ENCODE data around the gene STAT3.
"Not testable (repeated sequence)": the region's sequence is repeated elsewhere in the genome, so short reads cannot be mapped to it uniquely, and the experiment has no call there.

The STAT3 gene

GRCh38 chr17:42301022-42301421 is 87.2 kb downstream of the STAT3 start:
- no peak for DNase-seq (ENCODE audit: low read depth in 2 of 2)

DNA sequence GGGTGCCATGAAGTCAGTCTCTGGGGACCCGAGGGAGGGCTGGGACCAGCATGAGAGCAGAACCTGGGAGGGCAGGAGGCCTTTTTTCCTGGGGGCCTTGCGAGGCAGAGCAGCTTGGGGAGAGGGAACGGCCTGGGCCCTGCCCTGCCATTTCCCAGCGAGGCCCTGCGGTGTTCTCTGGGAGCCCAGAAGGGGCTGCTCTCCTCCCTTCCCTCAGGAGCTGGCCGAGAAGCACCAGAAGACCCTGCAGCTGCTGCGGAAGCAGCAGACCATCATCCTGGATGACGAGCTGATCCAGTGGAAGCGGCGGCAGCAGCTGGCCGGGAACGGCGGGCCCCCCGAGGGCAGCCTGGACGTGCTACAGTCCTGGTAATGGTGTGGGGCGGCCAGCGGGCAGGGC is 88.3 kb downstream of the STAT3 start:
- DNase-seq (ENCODE audit: low read depth in 2 of 2) = not testable (repeated sequence)

GRCh38 chr17:42299361-42299760 is 88.9 kb downstream of the STAT3 start:
- not testable (repeated sequence) for DNase-seq (ENCODE audit: low read depth in 2 of 2)

DNA sequence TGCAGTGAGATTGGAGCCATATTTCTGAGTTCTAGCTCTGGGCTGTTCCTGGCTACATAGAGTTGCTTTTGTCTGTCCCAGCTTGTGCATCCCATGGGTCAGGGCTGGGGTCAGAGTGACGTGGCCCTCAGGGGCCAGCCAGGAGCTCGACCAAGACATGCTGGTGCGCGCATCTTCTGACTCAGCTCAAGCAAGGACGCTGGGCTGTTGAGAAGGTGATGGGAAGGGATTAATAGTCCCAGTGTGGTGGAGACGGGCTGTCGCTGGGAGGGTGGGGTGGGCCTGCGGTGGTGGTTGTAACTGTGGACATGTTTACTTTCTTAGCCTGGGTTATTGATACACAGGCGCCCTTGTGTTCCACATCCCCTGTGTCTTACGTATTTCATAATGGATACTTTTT is 90.5 kb downstream of the STAT3 start:
- DNase-seq (ENCODE audit: low read depth in 2 of 2) = not testable (repeated sequence)

GRCh38 chr17:42296012-42296411 is 92.2 kb downstream of the STAT3 start:
- no peak for DNase-seq (ENCODE audit: low read depth in 2 of 2)

GRCh38 chr17:42294469-42295398 is 93.5 kb downstream of the STAT3 start:
- no peak for DNase-seq (ENCODE audit: low read depth in 2 of 2)

GRCh38 chr17:42291129-42291528 is 97.1 kb downstream of the STAT3 start:
- no peak for DNase-seq (ENCODE audit: low read depth in 2 of 2)

DNA sequence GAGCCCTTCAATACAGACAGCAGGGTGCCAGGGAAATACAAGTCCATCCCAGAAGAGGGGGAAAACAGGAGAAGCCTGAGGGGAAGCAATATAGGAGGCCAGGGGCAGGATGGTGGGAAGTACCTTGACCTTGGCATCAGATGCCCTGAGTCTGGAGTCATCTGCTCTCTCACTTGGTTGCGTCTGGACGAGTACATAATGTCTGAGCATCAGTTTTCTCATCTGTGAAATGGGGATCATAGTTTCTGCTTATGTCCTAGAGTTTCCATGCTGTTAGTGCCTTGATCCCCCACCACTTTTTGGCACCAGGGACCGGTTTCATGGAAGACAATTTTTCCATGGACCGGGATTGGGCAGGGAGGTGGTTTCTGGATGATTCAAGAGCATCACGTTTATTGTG is 97.7 kb downstream of the STAT3 start:
- no peak for DNase-seq (ENCODE audit: low read depth in 2 of 2)

GRCh38 chr17:42289611-42290181 is 98.5 kb downstream of the STAT3 start:
- peak; percentile 55 to 61 for DNase-seq (ENCODE audit: low read depth in 2 of 2)

DNA sequence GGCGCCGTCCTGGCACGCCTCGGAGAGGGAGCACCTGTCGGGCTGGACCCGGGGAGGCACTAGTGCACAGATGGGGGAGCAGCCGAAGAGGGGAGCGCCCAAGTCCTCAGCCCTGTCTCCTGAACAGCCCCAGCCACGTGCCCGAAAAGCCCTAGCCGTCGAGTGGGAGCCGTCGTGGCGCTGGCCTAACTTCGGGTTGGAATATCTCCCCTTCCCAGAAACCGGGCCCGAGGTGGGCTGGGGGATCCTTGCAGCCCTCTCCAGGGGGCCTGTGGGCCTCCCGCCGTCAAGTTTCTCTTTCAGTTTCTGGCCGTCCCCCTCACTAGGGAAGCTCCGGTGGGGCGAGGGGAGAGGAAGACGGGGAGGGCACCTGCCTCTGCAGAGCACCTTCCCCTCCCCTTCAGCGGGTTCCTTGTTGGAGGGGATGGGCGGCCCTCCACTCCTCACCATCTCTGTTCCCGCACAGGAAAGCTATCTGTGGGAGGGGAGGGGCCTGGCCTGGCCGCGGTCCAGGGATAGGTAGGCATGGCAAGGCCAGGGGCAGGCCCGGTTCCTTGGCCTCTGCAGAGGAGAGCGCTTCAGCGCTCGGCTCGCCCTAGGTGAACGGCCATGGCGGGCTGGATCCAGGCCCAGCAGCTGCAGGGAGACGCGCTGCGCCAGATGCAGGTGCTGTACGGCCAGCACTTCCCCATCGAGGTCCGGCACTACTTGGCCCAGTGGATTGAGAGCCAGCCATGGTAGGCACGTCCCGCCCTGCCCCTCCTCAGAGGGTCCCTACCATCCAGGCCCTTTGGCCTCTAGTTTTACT is 99.2 kb downstream of the STAT3 start:
- peak; percentile 38 to 39 for DNase-seq (ENCODE audit: low read depth in 2 of 2)

DNA sequence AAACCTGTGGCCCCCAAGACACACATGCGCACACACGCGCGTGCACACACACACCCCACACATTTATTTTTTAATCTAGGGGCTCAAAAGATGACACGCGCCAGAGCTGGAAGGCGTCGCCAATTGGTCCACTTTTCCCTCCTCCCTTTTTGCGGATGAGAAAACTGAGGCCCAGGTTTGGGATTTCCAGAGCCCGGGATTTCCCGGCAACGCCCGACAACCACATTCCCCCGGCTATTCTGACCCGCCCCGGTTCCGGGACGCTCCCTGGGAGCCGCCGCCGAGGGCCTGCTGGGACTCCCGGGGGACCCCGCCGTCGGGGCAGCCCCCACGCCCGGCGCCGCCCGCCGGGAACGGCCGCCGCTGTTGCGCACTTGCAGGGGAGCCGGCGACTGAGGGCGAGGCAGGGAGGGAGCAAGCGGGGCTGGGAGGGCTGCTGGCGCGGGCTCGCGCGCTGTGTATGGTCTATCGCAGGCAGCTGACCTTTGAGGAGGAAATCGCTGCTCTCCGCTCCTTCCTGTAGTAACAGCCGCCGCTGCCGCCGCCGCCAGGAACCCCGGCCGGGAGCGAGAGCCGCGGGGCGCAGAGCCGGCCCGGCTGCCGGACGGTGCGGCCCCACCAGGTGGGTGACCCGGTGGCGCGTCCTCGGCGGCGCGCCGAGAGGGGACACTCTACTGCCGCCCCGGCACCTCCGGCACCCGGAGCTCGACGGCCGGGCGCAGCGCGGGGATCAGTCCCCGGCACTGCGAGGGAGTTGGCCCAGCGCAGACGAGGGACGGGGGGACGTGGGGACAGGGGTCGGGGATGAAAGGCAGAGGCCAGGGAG is 100.1 kb downstream of the STAT3 start, which contains the start of gene STAT5A:
TSS of gene STAT5A (plus strand) at position 522 of the 826 bp plus-strand sequence. CDS start 914 bp downstream, outside the sequence.
- peak; percentile 60 to 70 for DNase-seq (ENCODE audit: low read depth in 2 of 2)

DNA sequence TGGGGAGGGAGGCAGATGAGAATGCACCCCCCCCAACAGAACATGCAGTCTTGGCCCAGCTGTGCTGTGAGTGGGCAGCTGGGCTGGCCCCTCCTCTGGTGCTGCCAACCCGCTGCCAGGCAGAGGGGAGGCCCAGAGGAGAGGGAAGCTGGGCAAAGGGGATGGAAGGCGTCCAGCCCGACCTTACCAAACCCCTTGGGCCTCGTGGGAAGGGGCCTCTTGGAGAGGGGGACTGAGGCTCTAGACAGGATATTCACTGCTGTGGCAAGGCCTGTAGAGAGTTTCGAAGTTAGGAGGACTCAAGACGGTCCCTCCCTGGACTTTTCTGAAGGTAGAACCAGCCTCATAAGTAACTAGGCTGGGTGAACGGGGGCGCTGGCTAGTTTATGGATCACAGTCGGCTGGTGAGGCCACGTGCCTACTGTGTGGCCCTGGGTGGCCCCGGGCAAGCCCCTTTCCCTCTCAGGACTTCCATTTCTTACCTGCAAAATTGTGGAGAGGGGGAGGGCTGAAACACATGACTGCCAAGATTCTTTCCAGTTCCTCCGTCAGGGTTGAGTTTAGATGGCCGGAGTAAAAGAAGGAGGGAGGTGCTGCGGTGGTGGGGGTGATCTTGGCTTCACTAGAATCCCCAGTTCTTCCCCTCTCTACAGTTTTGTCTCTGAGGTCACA is 100.8 kb downstream of the STAT3 start:
- DNase-seq (ENCODE audit: low read depth in 2 of 2) = peak in 1 of 2 donors; percentile 34

GRCh38 chr17:42286411-42287221 is 101.6 kb downstream of the STAT3 start:
- DNase-seq (ENCODE audit: low read depth in 2 of 2) = no peak

- DNase-seq (ENCODE audit: low read depth in 2 of 2) = no peak
Measured at GRCh38 chr17:42285346-42286050, 102.7 kb downstream of the STAT3 start.

GRCh38 chr17:42284566-42284965 is 103.7 kb downstream of the STAT3 start:
- no peak for DNase-seq (ENCODE audit: low read depth in 2 of 2)

GRCh38 chr17:42284024-42284369 is 104.2 kb downstream of the STAT3 start:
- DNase-seq (ENCODE audit: low read depth in 2 of 2) = no peak

- DNase-seq (ENCODE audit: low read depth in 2 of 2) = no peak
Measured at GRCh38 chr17:42283241-42284023, 104.8 kb downstream of the STAT3 start.

GRCh38 chr17:42282478-42283080 is 105.7 kb downstream of the STAT3 start:
- DNase-seq (ENCODE audit: low read depth in 2 of 2) = no peak
